ENCODE results near the gene DBP.

DBP gene

DNA sequence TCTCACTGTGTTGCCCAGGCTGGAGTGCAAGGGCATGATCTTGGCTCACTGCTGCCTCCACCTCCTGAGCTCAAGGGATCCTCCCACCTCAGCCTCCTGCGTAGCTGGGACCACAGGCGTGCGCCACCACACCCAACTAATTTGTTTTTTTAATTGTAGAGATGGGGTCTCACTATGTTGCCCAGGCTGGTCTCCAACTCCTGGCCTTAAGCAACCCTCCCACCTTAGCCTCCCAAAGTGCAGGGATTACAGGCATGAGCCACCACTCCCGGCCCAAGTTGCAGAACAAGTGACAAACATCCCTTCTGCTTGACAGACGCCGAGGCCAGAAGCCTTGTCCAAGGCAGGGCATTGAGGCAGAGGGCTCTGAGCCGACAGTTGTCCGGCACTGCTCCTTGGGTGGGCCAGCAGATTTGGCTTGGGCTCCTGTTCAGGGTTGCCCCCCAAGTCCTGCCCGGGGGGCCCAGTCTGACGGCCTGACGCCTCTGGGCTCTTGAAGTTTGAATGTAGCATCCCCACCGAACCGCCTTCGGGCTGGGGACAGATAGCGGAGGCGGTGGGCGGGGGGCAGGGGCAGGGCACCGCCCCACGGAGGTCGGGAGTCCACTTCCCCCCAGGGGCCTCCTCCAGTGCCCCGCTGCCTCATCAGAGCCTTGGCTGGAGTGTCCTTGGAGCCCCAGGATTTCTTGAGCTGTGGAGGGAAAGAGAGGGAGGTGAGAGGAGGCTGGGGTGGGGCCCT, 36.3 kb downstream of the DBP start:
- Histone ChIP-seq H3K4me2 (ENCODE audit: low read depth, low read length, poor library complexity, severe bottlenecking) (no peak overlapping the region), H3K9me3 (ENCODE audit: insufficient read depth, low read length) (no peaks in the 10 kb centered on the region), H4K20me1 (ENCODE audit: low read depth, low read length) (no peaks in the 10 kb centered on the region), H3K27ac (ENCODE audit: low read depth, low read length) (no peak overlapping the region), H3K9ac (ENCODE audit: low read length) (no peak overlapping the region), H3K27me3 (ENCODE audit: low read length) (no peaks in the 10 kb centered on the region), H3K79me2 (ENCODE audit: insufficient read depth, low read length) (no peaks in the 10 kb centered on the region), H3F3A (ENCODE audit: insufficient read depth) (no peaks in the 10 kb centered on the region), H3K36me3 (ENCODE audit: low read length) (no peaks in the 10 kb centered on the region), H3K9me2 (replicated peaks; ENCODE audit: insufficient read depth, low read length) (no peaks in the 10 kb centered on the region), H3K4me3 (ENCODE audit: insufficient read depth, low read length, poor library complexity, severe bottlenecking) (no peak overlapping the region), H2AFZ (ENCODE audit: low read depth, low read length, severe bottlenecking) (no peak overlapping the region)
- TF ChIP-seq, protein P1, sequence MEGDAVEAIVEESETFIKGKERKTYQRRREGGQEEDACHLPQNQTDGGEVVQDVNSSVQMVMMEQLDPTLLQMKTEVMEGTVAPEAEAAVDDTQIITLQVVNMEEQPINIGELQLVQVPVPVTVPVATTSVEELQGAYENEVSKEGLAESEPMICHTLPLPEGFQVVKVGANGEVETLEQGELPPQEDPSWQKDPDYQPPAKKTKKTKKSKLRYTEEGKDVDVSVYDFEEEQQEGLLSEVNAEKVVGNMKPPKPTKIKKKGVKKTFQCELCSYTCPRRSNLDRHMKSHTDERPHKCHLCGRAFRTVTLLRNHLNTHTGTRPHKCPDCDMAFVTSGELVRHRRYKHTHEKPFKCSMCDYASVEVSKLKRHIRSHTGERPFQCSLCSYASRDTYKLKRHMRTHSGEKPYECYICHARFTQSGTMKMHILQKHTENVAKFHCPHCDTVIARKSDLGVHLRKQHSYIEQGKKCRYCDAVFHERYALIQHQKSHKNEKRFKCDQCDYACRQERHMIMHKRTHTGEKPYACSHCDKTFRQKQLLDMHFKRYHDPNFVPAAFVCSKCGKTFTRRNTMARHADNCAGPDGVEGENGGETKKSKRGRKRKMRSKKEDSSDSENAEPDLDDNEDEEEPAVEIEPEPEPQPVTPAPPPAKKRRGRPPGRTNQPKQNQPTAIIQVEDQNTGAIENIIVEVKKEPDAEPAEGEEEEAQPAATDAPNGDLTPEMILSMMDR (IDR thresholded peaks at IDR 0.05; ENCODE audit: insufficient read depth, low read length, poor library complexity, severe bottlenecking), result no peak
- TF ChIP-seq EZH2phosphoT487 (conservative IDR thresholded peaks at IDR 0.05; ENCODE audit: low read length), result no peak

DNA sequence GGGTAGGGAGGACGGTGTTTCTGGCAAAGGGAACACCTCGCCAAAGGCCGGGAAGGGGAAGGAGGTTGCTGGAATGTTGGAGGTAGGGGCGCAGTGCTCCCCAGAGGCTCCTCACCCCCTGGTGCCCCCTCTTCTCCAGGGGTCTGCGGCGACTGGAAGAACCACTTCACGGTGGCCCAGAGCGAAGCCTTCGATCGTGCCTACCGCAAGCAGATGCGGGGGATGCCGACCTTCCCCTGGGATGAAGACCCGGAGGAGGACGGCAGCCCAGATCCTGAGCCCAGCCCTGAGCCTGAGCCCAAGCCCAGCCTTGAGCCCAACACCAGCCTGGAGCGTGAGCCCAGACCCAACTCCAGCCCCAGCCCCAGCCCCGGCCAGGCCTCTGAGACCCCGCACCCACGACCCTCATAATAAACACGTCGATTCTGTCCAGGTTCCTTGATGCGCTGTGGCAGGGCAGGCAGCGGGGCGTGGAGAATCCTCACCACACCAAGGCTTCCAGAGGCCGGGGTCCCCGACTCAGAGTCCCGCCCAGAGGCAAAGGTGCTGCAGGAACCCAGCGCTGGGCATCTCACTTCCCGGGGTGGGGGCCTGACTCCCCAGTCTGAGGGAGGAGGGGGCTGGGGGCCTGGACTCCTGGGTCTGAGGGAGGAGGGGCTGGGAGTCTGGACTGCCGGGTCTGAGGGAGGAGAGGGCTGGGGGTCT, 38.0 kb downstream of the DBP start:
- Histone ChIP-seq H2AFZ (ENCODE audit: low read depth, low read length, severe bottlenecking) (no peak overlapping the region), H3K36me3 (ENCODE audit: low read length) (no peaks in the 10 kb centered on the region), H3K9ac (ENCODE audit: low read length) (no peak overlapping the region), H3K27me3 (ENCODE audit: low read length) (no peaks in the 10 kb centered on the region), H3F3A (ENCODE audit: insufficient read depth) (no peaks in the 10 kb centered on the region), H3K4me3 (ENCODE audit: insufficient read depth, low read length, poor library complexity, severe bottlenecking) (no peak overlapping the region), H3K9me2 (replicated peaks; ENCODE audit: insufficient read depth, low read length) (no peaks in the 10 kb centered on the region), H3K4me2 (ENCODE audit: low read depth, low read length, poor library complexity, severe bottlenecking) (no peak overlapping the region), H3K27ac (ENCODE audit: low read depth, low read length) (no peak overlapping the region), H4K20me1 (ENCODE audit: low read depth, low read length) (no peaks in the 10 kb centered on the region), H3K9me3 (ENCODE audit: insufficient read depth, low read length) (no peaks in the 10 kb centered on the region), H3K79me2 (ENCODE audit: insufficient read depth, low read length) (no peaks in the 10 kb centered on the region)
- TF ChIP-seq, protein P1 (IDR thresholded peaks at IDR 0.05; ENCODE audit: insufficient read depth, low read length, poor library complexity, severe bottlenecking), result no peak
- no peak for TF ChIP-seq EZH2phosphoT487 (conservative IDR thresholded peaks at IDR 0.05; ENCODE audit: low read length)

DNA sequence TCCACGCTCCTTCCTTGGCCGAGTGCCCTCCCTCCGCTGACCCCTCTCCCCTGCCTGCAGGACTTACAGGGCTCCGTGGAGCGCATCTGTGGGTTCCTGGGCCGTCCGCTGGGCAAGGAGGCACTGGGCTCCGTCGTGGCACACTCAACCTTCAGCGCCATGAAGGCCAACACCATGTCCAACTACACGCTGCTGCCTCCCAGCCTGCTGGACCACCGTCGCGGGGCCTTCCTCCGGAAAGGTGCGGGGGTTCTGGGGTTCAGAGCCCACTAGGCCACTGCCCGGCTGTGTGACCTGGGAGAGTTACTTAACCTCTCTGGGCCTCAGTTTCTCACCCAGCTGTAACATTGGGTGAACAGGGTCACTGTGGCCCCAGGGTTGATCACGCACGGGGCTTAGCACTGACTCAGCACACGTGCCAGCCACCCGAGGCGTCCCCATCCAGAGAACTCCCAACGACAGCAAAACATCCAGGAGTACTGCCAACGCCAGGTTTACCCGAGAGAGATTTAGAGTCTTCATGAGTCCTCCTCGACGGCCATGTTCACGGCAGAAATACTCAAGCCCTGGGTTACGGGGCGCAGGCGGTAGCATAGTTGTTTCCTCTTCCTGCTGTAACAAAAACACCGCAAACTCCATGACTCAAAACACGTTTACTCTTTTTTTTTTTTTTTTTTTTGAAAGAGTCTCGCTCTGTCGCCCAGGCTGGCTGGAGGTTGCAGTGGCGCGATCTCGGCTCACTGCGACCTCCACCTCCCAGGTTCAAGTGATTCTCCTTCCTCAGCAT, 40.3 kb downstream of the DBP start:
- Histone ChIP-seq H3K9me3 (ENCODE audit: insufficient read depth, low read length) (no peaks in the 10 kb centered on the region), H4K20me1 (ENCODE audit: low read depth, low read length) (no peaks in the 10 kb centered on the region), H3K9me2 (replicated peaks; ENCODE audit: insufficient read depth, low read length) (no peaks in the 10 kb centered on the region), H3K27ac (ENCODE audit: low read depth, low read length) (no peak overlapping the region), H3K36me3 (ENCODE audit: low read length) (no peaks in the 10 kb centered on the region), H3K4me3 (ENCODE audit: insufficient read depth, low read length, poor library complexity, severe bottlenecking) (no peak overlapping the region), H3F3A (ENCODE audit: insufficient read depth) (no peaks in the 10 kb centered on the region), H3K4me2 (ENCODE audit: low read depth, low read length, poor library complexity, severe bottlenecking) (no peak overlapping the region), H3K9ac (ENCODE audit: low read length) (no peak overlapping the region), H3K27me3 (ENCODE audit: low read length) (no peaks in the 10 kb centered on the region), H3K79me2 (ENCODE audit: insufficient read depth, low read length) (no peaks in the 10 kb centered on the region), H2AFZ (ENCODE audit: low read depth, low read length, severe bottlenecking) (no peak overlapping the region)
- TF ChIP-seq, protein P1 (IDR thresholded peaks at IDR 0.05; ENCODE audit: insufficient read depth, low read length, poor library complexity, severe bottlenecking), result no peak
- no peak for TF ChIP-seq EZH2phosphoT487 (conservative IDR thresholded peaks at IDR 0.05; ENCODE audit: low read length)
